ENCODE results near the gene TENT5D.
"Not testable (repeated sequence)": the region's sequence is repeated elsewhere in the genome, so short reads cannot be mapped to it uniquely, and the experiment has no call there.

Gene TENT5D

GRCh38 chrX:80420147-80420546 is at the start of gene TENT5D:
Gene TENT5D, plus strand, starts transcription at chrX:80420447. Its CDS starts 22,093 bp downstream, at chrX:80442540.
- in situ Hi-C loops (cut with HindIII; ENCODE audit: low sequenced_read_pairs): no loop called here
- TF ChIP-seq CTCF (IDR thresholded peaks at IDR 0.05; ENCODE audit: low read depth, low read length): no peak
- no peak for DNase-seq (ENCODE audit: low read depth, low spot score)
- no peak within 1 kb of the TSS for H3K4me3 ChIP-seq (ENCODE audit: low read depth, low read length)

GRCh38 chrX:80385651-80386050 is 34.6 kb upstream of the TENT5D start:
- in situ Hi-C loops (cut with HindIII; ENCODE audit: low sequenced_read_pairs); H3K4me3 ChIP-seq (ENCODE audit: low read depth, low read length); DNase-seq (ENCODE audit: low read depth, low spot score): not testable (repeated sequence)

GRCh38 chrX:80388206-80388605 is 32.0 kb upstream of the TENT5D start:
- no peak for DNase-seq (ENCODE audit: low read depth, low spot score)
- no peak for TF ChIP-seq CTCF (IDR thresholded peaks at IDR 0.05; ENCODE audit: low read depth, low read length)
- in situ Hi-C loops (cut with HindIII; ENCODE audit: low sequenced_read_pairs): no loop called here
- no peak overlapping the region for H3K4me3 ChIP-seq (ENCODE audit: low read depth, low read length)

GRCh38 chrX:80412042-80412441 is 8.2 kb upstream of the TENT5D start:
- no peak for DNase-seq (ENCODE audit: low read depth, low spot score)
- in situ Hi-C loops (cut with HindIII; ENCODE audit: low sequenced_read_pairs): no loop called here
- H3K4me3 ChIP-seq (ENCODE audit: low read depth, low read length): no peak overlapping the region
- no peak for TF ChIP-seq CTCF (IDR thresholded peaks at IDR 0.05; ENCODE audit: low read depth, low read length)

- DNase-seq (ENCODE audit: low read depth, low spot score): no peak
- in situ Hi-C loops (cut with HindIII; ENCODE audit: low sequenced_read_pairs): no loop called here
- no peak for TF ChIP-seq CTCF (IDR thresholded peaks at IDR 0.05; ENCODE audit: low read depth, low read length)
- H3K4me3 ChIP-seq (ENCODE audit: low read depth, low read length): no peak overlapping the region
These were observed 2.8 kb downstream of the TENT5D start for GRCh38 chrX:80423000-80423399.

GRCh38 chrX:80423744-80424143 is 3.5 kb downstream of the TENT5D start:
- in situ Hi-C loops (cut with HindIII; ENCODE audit: low sequenced_read_pairs): no loop called here
- no peak for TF ChIP-seq CTCF (IDR thresholded peaks at IDR 0.05; ENCODE audit: low read depth, low read length)
- DNase-seq (ENCODE audit: low read depth, low spot score): no peak
- no peak overlapping the region for H3K4me3 ChIP-seq (ENCODE audit: low read depth, low read length)

GRCh38 chrX:80430826-80431504 is 10.7 kb downstream of the TENT5D start:
- H3K4me3 ChIP-seq (ENCODE audit: low read depth, low read length): no peak overlapping the region
- in situ Hi-C loops (cut with HindIII; ENCODE audit: low sequenced_read_pairs): no loop called here
- TF ChIP-seq CTCF (IDR thresholded peaks at IDR 0.05; ENCODE audit: low read depth, low read length): no peak
- DNase-seq (ENCODE audit: low read depth, low spot score): no peak
